HepG2 (cell line): ENCODE measurements around the gene VKORC1L1. TPM values are rescaled to one million over a fixed set of nuclear protein-coding genes. Genes with fewer than 3 reads are reported as not detected.

Experiments used
- AFF4 ChIP-seq: sonication (generic); formaldehyde crosslinking; IDR thresholded peaks from 2 replicates; pipeline ENCODE4 v1.4.0; 2020; ENCODE audit warnings: missing genetic modification reagents
- ARID3A ChIP-seq: IDR thresholded peaks from 2 replicates; pipeline ENCODE4 v1.6.1; 2012; ENCODE audit warnings: low read depth, low read length, improper control_type of control experiment
- ATF1 ChIP-seq: IDR thresholded peaks from 2 replicates; pipeline ENCODE4 v1.6.1; 2016; ENCODE audit warnings: mild to moderate bottlenecking, control low read depth
- ATF5 ChIP-seq: sonication (generic); formaldehyde crosslinking; IDR thresholded peaks from 2 replicates; pipeline ENCODE4 v1.4.0; 2020; ENCODE audit warnings: mild to moderate bottlenecking, low read depth, missing genetic modification reagents
- PITX1 ChIP-seq: sonication (generic); formaldehyde crosslinking; IDR thresholded peaks from 2 replicates; pipeline ENCODE4 v1.5.1; 2020; ENCODE audit warnings: mild to moderate bottlenecking, missing genetic modification reagents
- PTBP1 ChIP-seq: fragments of 200-400 bp; formaldehyde crosslinking; IDR thresholded peaks from 2 replicates; pipeline ENCODE4 v1.6.1; 2018; ENCODE audit warnings: low read length, low read depth; ENCODE audit not compliant: poor library complexity, severe bottlenecking
- UBTF ChIP-seq: sonication (generic); formaldehyde crosslinking; IDR thresholded peaks from 2 replicates; pipeline ENCODE4 v1.4.0; 2020; ENCODE audit warnings: mild to moderate bottlenecking, missing genetic modification reagents
- ZFP41 ChIP-seq: sonication (generic); formaldehyde crosslinking; IDR thresholded peaks from 2 replicates; pipeline ENCODE4 v1.4.0; 2020; ENCODE audit warnings: mild to moderate bottlenecking, missing genetic modification reagents, borderline replicate concordance
- ZNF512B ChIP-seq: sonication (generic); formaldehyde crosslinking; IDR thresholded peaks from 2 replicates; pipeline ENCODE4 v1.5.1; 2020; ENCODE audit warnings: missing genetic modification reagents, mild to moderate bottlenecking, borderline replicate concordance
- ZSCAN31 ChIP-seq: sonication (generic); formaldehyde crosslinking; IDR thresholded peaks from 2 replicates; pipeline ENCODE4 v1.5.0; 2020; ENCODE audit warnings: low read depth, mild to moderate bottlenecking, missing genetic modification reagents
- polyA plus RNA-seq, 8 experiments: library from polyadenylated mRNA; depleted of rRNA in 3 of 8; stranded (reverse) in 7 of 8; unstranded in 1 of 8; fragments of >200 nt; fragmentation: Illumina TruSeq in 4 of 8; extraction: Trizol in 4 of 8; gene quantifications; 2 replicates each; pipeline versions ENCODE4 v1.2.1 to v1.2.3, GENCODE V29; 2011 to 2016; ENCODE audit warnings: low read depth in 4 of 8, missing spikeins in 1 of 8, mixed read lengths in 1 of 8; ENCODE audit not compliant: insufficient read depth in 1 of 8
- total RNA-seq, 5 experiments: library from RNA; depleted of rRNA; stranded (reverse); fragments of >200 nt; fragmentation: Illumina TruSeq; extraction: Trizol; gene quantifications; 2 replicates each; pipeline ENCODE4 v1.2.3, GENCODE V29; 2016; ENCODE audit warnings: low read depth in 1 of 5

Gene VKORC1L1
- total and polyA plus RNA-seq, 2 of the 13 experiments (the other 11 are each of a cell fraction or from before 2014, with no cell fraction given): 13.9 to 16.5 TPM

- no peak for TF ChIP-seq AFF4 (CRISPR knock-in tag)
- no peak for TF ChIP-seq ATF5 (CRISPR knock-in tag)
- TF ChIP-seq ATF1 (CRISPR knock-in tag): peak; percentile 94
- peak; percentile 54; the same call in 1 of the 2 replicates for TF ChIP-seq PITX1 (CRISPR knock-in tag)
- TF ChIP-seq ZNF512B (CRISPR knock-in tag): 0 out of 2 replicates have a peak, but pooled peaks have one; percentile 32
- peak; percentile 96; the same call in 1 of the 2 replicates for TF ChIP-seq ZSCAN31 (CRISPR knock-in tag)
- TF ChIP-seq PTBP1: no peak
- TF ChIP-seq ARID3A: no peak
- TF ChIP-seq ZFP41: peak; percentile 97
- TF ChIP-seq UBTF: peak; percentile 87
These were observed 109.3 kb downstream of the VKORC1L1 start, which contains the start of gene GUSB (continued) for GRCh38 chr7:65981965-65982792.
